Keratinocyte (primary cell): ENCODE results near the gene MLXIP.

Source experiments
- EZH2 ChIP-seq: IDR thresholded peaks from one replicate; pipeline ENCODE4 v1.6.1; 2012; ENCODE audit warnings: inconsistent platforms, mild to moderate bottlenecking, low read length, moderate library complexity
- TF ChIP-seq, protein P1 (sequence below), 3 experiments: IDR thresholded peaks in 1 of 3; conservative IDR thresholded peaks in 1 of 3; optimal IDR thresholded peaks in 1 of 3; 2 replicates in 2 of 3; 3 replicates in 1 of 3; pipeline versions ENCODE3 to v1.5.1; 2011; ENCODE audit warnings: low read length in 3 of 3, mild to moderate bottlenecking in 3 of 3, moderate library complexity in 2 of 3, control low read depth in 1 of 3, inconsistent platforms in 1 of 3; ENCODE audit not compliant: insufficient read depth in 2 of 3; ENCODE audit errors: extremely low read depth in 1 of 3

DNA sequence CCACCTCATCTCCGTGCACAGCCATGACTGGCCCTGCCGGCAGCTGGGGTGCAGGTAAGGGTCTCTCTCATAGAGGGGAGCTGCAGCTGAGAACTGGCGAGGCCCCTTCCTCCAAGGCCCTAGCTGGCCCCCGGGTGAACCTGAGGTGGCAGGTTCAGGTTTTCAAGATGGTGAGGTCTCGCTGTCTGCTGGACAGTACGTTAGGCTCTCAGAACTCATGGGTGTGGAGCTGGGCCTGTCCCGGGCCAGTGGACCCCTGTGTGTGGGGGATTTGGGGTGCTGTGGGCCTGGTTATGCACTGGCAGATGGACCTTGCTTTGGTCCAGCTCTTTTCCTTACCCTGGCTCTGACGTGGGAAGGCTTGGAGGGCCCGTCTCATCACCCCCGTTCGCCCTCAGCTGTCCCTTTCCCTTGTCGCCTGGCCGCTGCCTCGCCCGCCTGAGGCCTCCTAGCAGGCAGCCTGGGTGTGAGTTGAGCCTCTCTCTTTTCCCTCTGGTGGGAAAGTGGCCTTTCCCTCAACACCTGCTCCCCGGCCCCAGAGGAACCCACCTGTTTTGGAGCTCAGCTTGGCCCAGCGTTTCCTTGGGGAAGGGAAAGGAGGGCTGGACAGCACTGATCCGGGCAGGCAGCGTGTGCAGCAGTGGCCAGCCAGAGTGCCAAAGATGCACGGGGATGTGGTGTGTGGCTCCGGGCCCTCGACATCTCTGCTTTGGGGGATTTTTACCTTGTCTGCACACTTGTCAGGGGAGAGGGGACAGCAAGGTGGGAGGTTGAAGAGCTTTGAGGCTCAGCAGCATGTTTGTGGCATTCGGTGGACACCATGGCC lies 67.2 kb downstream of the MLXIP start:
- TF ChIP-seq, protein P1, sequence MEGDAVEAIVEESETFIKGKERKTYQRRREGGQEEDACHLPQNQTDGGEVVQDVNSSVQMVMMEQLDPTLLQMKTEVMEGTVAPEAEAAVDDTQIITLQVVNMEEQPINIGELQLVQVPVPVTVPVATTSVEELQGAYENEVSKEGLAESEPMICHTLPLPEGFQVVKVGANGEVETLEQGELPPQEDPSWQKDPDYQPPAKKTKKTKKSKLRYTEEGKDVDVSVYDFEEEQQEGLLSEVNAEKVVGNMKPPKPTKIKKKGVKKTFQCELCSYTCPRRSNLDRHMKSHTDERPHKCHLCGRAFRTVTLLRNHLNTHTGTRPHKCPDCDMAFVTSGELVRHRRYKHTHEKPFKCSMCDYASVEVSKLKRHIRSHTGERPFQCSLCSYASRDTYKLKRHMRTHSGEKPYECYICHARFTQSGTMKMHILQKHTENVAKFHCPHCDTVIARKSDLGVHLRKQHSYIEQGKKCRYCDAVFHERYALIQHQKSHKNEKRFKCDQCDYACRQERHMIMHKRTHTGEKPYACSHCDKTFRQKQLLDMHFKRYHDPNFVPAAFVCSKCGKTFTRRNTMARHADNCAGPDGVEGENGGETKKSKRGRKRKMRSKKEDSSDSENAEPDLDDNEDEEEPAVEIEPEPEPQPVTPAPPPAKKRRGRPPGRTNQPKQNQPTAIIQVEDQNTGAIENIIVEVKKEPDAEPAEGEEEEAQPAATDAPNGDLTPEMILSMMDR (optimal IDR thresholded peaks at IDR 0.05 in 1 of 3, IDR thresholded peaks at IDR 0.05 in 1 of 3, conservative IDR thresholded peaks at IDR 0.05 in 1 of 3; ENCODE audit: extremely low read depth in 1 of 3, insufficient read depth in 2 of 3, low read length in 3 of 3) = no peak
- TF ChIP-seq EZH2 = no peak
